BLaER1 treated with 17β-estradiol and CSF1 and Interleukin-3, amounts not matched to agents 10 nM and 100 nM (cell line): Measurements from ENCODE around the gene CELF6.

Experiments
- H3K27ac ChIP-seq, 11 experiments: shearing (Covaris generic); formaldehyde crosslinking; 2 replicates each; pipeline ENCODE4 v1.8.1; 2022
- H3K27me3 ChIP-seq, 11 experiments: shearing (Covaris generic); formaldehyde crosslinking; 2 replicates each; pipeline ENCODE4 v1.8.1; 2022
- H3K36me3 ChIP-seq, 11 experiments: shearing (Covaris generic); formaldehyde crosslinking; 2 replicates each; pipeline ENCODE4 v1.8.1; 2022
- H3K4me1 ChIP-seq, 10 experiments: shearing (Covaris generic); formaldehyde crosslinking; 2 replicates each; pipeline ENCODE4 v1.8.1; 2022
- H3K4me2 ChIP-seq, 11 experiments: shearing (Covaris generic); formaldehyde crosslinking; 2 replicates each; pipeline ENCODE4 v1.8.1; 2022
- H3K4me3 ChIP-seq, 10 experiments: shearing (Covaris generic); formaldehyde crosslinking; 2 replicates each; pipeline ENCODE4 v1.8.1; 2022
- H3K9ac ChIP-seq, 11 experiments: shearing (Covaris generic); formaldehyde crosslinking; 2 replicates each; pipeline ENCODE4 v1.8.1; 2022
- H3K9me3 ChIP-seq, 11 experiments: shearing (Covaris generic); formaldehyde crosslinking; replicated peaks in 1 of 11; 2 replicates each; pipeline ENCODE4 v1.8.1; 2022
- H4K20me1 ChIP-seq, 11 experiments: shearing (Covaris generic); formaldehyde crosslinking; 2 replicates each; pipeline ENCODE4 v1.8.1; 2022
- Cebpa-rat ChIP-seq, 11 experiments: shearing (Covaris generic); IDR thresholded peaks; 2 replicates each; pipeline ENCODE4 v1.8.1; 2022

The CELF6 gene

DNA sequence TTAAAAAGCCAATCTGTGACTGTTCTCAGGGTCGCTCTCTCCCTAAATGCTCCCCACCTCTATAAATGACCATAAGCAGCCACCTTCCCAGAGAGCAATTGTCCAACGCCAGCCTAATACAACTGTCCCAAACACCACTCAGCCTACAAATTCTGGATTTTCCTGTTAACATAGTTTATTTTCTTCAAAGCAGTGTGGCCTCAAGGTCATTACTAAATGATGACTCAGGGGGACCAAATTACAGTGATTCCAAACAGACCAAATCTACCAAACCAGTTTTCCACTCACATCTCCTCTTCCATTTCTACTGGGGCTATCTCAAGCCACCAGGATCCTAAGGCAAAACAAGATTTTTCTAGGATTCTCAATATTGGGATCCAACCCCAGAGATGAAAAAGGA, 33.3 kb upstream of the CELF6 start:
- no peaks in the 10 kb centered on the region for H3K9me3 ChIP-seq
- H3K4me2 ChIP-seq: no peak overlapping the region
- peaks cover 0 to 27% (median 10%) of the 10 kb centered on the region in 10 experiments; a peak in 12 of 20 replicates for H3K4me1 ChIP-seq
- no peak for TF ChIP-seq Cebpa-rat (IDR thresholded peaks at IDR 0.05)
- peaks cover 95 to 100% (median 99%) of the 10 kb centered on the region in 11 experiments for H3K36me3 ChIP-seq
- H4K20me1 ChIP-seq: peaks cover 17 to 98% (median 37%) of the 10 kb centered on the region in 11 experiments; a peak in 21 of 22 replicates
- no peaks in the 10 kb centered on the region for H3K27me3 ChIP-seq
- H3K4me3 ChIP-seq: no peak overlapping the region
- H3K27ac ChIP-seq: no peak overlapping the region
- no peak overlapping the region for H3K9ac ChIP-seq

GRCh38 chr15:72345806-72346205, 25.8 kb upstream of the CELF6 start:
- no peak for TF ChIP-seq Cebpa-rat (IDR thresholded peaks at IDR 0.05)
- H3K9ac ChIP-seq: 0 out of 22 replicates have a peak overlapping the region, but pooled peaks of 1 of the 11 experiments have one; percentile 8
- peaks cover 0 to 8% (median 0%) of the 10 kb centered on the region in 10 experiments; a peak in 2 of 20 replicates for H3K4me1 ChIP-seq
- H4K20me1 ChIP-seq: peaks cover 0 to 90% (median 1%) of the 10 kb centered on the region in 11 experiments; a peak in 9 of 22 replicates
- no peak overlapping the region for H3K27ac ChIP-seq
- H3K27me3 ChIP-seq: no peaks in the 10 kb centered on the region
- peaks cover 88 to 100% (median 95%) of the 10 kb centered on the region in 11 experiments for H3K36me3 ChIP-seq
- no peak overlapping the region for H3K4me2 ChIP-seq
- H3K4me3 ChIP-seq: no peak overlapping the region
- no peaks in the 10 kb centered on the region for H3K9me3 ChIP-seq

DNA sequence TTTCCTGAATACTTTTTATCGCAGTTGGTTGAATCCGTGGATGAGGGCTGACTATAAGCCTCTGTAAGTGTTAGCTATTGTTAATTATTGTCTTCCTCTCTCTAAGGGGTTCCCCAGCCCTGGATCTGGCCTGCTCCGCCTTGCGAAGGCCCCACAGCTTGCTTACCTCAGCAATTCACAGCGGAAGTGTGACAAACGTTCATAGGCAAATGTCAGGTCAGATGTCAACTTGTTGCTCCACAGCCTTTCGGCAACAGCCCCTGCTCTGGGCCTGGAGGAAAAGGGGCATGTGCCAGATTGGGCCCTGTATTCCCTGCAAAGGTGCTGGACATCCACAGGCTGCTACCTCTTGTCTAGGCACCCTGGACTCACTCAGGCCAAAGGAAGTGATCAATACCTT, 25.3 kb upstream of the CELF6 start:
- H3K4me1 ChIP-seq: peaks cover 0 to 14% (median 0%) of the 10 kb centered on the region in 10 experiments; a peak in 4 of 20 replicates
- no peak overlapping the region for H3K4me3 ChIP-seq
- no peaks in the 10 kb centered on the region for H3K9me3 ChIP-seq
- no peak overlapping the region for H3K27ac ChIP-seq
- H3K4me2 ChIP-seq: no peak overlapping the region
- H4K20me1 ChIP-seq: peaks cover 0 to 89% (median 0%) of the 10 kb centered on the region in 11 experiments; a peak in 9 of 22 replicates
- TF ChIP-seq Cebpa-rat (IDR thresholded peaks at IDR 0.05): no peak
- H3K36me3 ChIP-seq: peaks cover 83 to 100% (median 91%) of the 10 kb centered on the region in 11 experiments
- no peaks in the 10 kb centered on the region for H3K27me3 ChIP-seq
- 0 out of 22 replicates have a peak overlapping the region, but pooled peaks of 1 of the 11 experiments have one; percentile 8 for H3K9ac ChIP-seq

DNA sequence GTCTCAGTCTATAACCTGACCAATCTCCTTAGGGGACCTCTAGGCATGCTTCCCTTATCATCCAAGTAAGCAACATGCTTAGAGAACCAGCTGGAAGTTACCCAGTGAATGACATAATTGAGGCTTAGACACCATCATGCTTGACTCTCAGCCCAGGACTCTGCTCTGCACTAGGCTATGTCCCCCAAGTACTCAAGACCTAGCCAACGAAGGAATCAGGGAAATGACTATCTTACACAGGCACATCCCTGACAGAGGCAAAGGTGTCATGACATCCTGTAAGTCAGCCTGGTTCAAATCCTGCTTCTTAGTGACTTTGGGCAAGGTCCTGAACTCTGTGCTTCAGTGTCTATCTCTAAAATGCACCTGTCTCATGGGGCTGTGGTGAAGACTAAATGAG, 24.6 kb upstream of the CELF6 start:
- Histone ChIP-seq H3K4me3 (no peak overlapping the region), H3K4me1 (peaks cover 0 to 20% (median 0%) of the 10 kb centered on the region in 10 experiments; a peak in 5 of 20 replicates), H3K36me3 (peaks cover 78 to 100% (median 85%) of the 10 kb centered on the region in 11 experiments), H3K9ac (no peak overlapping the region), H3K4me2 (no peak overlapping the region), H4K20me1 (peaks cover 0 to 90% (median 0%) of the 10 kb centered on the region in 11 experiments; a peak in 9 of 22 replicates), H3K9me3 (no peaks in the 10 kb centered on the region), H3K27me3 (no peaks in the 10 kb centered on the region), H3K27ac (no peak overlapping the region)
- no peak for TF ChIP-seq Cebpa-rat (IDR thresholded peaks at IDR 0.05)

- Histone ChIP-seq H3K9me3 (no peaks in the 10 kb centered on the region), H3K4me3 (no peak overlapping the region), H3K4me2 (no peak overlapping the region), H4K20me1 (peaks cover 0 to 81% (median 0%) of the 10 kb centered on the region in 11 experiments; a peak in 9 of 22 replicates), H3K36me3 (peaks cover 72 to 100% (median 80%) of the 10 kb centered on the region in 11 experiments), H3K27ac (no peak overlapping the region), H3K27me3 (no peaks in the 10 kb centered on the region), H3K4me1 (peaks cover 0 to 28% (median 0%) of the 10 kb centered on the region in 10 experiments; a peak in 4 of 20 replicates), H3K9ac (no peak overlapping the region)
- no peak for TF ChIP-seq Cebpa-rat (IDR thresholded peaks at IDR 0.05)
Observed at GRCh38 chr15:72342385-72342784, 22.4 kb upstream of the CELF6 start.

DNA sequence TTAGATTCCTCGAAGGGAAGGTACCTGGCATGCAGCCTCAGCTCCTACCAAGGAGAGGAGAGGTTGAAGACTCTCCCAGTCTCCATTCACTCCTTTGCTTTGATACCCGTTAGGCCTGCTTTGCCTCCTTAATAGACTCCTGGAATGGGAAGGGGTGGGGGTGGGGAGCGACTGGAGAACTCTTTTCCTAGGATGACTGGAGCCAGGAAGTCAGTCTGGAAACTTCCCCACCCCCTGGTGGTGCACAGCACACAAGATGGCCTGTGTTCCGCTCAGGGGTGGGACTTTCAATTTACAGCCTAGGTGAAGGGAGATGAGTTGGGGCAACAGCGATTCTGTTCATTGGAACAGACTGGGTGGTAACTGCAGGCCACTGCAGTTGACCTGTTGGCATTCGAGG, 21.4 kb upstream of the CELF6 start:
- Histone ChIP-seq H3K27me3 (no peaks in the 10 kb centered on the region), H3K4me2 (no peak overlapping the region), H3K4me1 (peaks cover 0 to 28% (median 0%) of the 10 kb centered on the region in 10 experiments; a peak in 4 of 20 replicates), H3K27ac (no peak overlapping the region), H3K9ac (no peak overlapping the region), H3K9me3 (no peaks in the 10 kb centered on the region), H4K20me1 (peaks cover 0 to 70% (median 0%) of the 10 kb centered on the region in 11 experiments; a peak in 9 of 22 replicates), H3K4me3 (no peak overlapping the region), H3K36me3 (peaks cover 70 to 100% (median 80%) of the 10 kb centered on the region in 11 experiments)
- TF ChIP-seq Cebpa-rat (IDR thresholded peaks at IDR 0.05): no peak

DNA sequence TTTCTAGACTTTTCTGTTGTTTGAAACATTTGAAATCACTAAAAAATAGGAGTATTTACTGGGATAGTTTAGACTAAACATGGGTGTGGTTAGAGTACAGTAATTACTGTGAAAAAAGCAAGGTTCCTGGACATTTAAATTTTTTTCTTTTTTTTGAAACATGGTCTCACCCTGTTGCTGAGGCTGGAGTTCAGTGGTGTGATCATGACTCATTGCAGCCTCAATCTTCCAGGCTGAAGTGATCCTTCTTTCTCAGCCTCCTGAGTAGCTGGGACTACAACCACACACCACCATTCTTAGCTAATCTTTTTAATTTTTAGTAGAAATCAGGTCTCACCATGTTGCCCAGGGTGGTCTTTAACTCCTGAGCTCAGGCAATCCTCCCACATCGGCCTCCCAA, 20.4 kb upstream of the CELF6 start:
- Histone ChIP-seq H3K27me3 (no peaks in the 10 kb centered on the region), H3K9me3 (peaks cover 0 to 5% (median under 1%) of the 10 kb centered on the region in 11 experiments; a peak in 11 of 22 replicates), H3K4me2 (peak overlapping the region in 2 of 11 experiments; percentile 18 to 24; a peak in 1 of 22 replicates), H4K20me1 (peaks cover 0 to 61% (median 0%) of the 10 kb centered on the region in 11 experiments; a peak in 9 of 22 replicates), H3K36me3 (peaks cover 60 to 95% (median 71%) of the 10 kb centered on the region in 11 experiments), H3K9ac (no peak overlapping the region; a peak in 1 of 22 replicates), H3K4me1 (peaks cover 0 to 28% (median 0%) of the 10 kb centered on the region in 10 experiments; a peak in 4 of 20 replicates), H3K27ac (peak overlapping the region in 3 of 11 experiments; percentile 0 to 39 (median 36); a peak in 4 of 22 replicates), H3K4me3 (no peak overlapping the region)
- no peak for TF ChIP-seq Cebpa-rat (IDR thresholded peaks at IDR 0.05)

GRCh38 chr15:72339777-72340177, 19.8 kb upstream of the CELF6 start:
- Histone ChIP-seq H3K4me3 (no peak overlapping the region), H3K36me3 (peaks cover 60 to 89% (median 71%) of the 10 kb centered on the region in 11 experiments), H3K27ac (peak overlapping the region in 2 of 11 experiments; percentile 36 to 39; a peak in 5 of 22 replicates), H3K27me3 (no peaks in the 10 kb centered on the region), H3K9me3 (peaks cover 0 to 11% (median 5%) of the 10 kb centered on the region in 11 experiments; a peak in 12 of 22 replicates), H3K4me2 (peak overlapping the region in 2 of 11 experiments; percentile 18 to 24; a peak in 1 of 22 replicates), H4K20me1 (peaks cover 0 to 56% (median 0%) of the 10 kb centered on the region in 11 experiments; a peak in 7 of 22 replicates), H3K9ac (no peak overlapping the region; a peak in 1 of 22 replicates), H3K4me1 (peaks cover 0 to 28% (median 0%) of the 10 kb centered on the region in 10 experiments; a peak in 4 of 20 replicates)
- no peak for TF ChIP-seq Cebpa-rat (IDR thresholded peaks at IDR 0.05)

DNA sequence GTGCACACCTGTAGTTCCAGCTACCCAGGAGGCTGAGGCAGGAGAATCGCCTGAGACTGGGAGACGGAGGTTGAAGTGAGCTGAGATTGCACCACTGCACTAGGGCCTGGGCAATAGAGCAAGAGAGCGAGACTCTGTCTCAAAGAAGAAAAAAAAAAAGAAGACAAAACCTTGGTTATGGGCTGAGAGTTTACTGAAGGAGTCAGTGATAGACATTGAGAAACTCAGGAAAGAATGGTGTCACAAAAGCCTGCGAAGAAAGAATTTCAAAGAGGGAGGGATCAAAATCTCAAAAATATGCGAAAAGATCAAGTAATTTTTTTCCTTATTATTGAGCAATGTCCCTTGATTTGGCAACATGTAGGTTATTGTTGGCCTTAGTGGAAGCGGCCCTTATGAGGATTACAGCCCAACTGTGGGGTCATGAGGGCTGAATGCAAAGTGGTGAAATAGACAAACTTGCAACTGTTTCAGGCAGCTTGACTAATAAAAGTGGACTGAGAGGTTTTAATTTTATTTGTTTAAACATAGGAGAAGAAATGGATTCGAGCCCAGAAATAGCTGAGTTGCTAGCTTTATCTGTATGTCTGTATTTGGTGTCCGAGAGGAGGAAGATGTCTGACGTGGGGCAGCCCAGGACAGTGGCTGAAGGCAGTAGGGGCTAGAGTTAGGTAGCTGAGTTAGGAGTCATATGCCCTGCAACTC, 18.8 kb upstream of the CELF6 start:
- Histone ChIP-seq H4K20me1 (peaks cover 0 to 46% (median 0%) of the 10 kb centered on the region in 11 experiments; a peak in 6 of 22 replicates), H3K27me3 (no peaks in the 10 kb centered on the region), H3K36me3 (peaks cover 54 to 85% (median 66%) of the 10 kb centered on the region in 11 experiments), H3K4me1 (peaks cover 0 to 28% (median 0%) of the 10 kb centered on the region in 10 experiments; a peak in 4 of 20 replicates), H3K4me2 (peak overlapping the region in 1 of 11 experiments; percentile 24; a peak in 1 of 22 replicates), H3K9me3 (peaks cover 0 to 12% (median 5%) of the 10 kb centered on the region in 11 experiments; a peak in 12 of 22 replicates), H3K4me3 (no peak overlapping the region), H3K27ac (peak overlapping the region in 2 of 11 experiments; percentile 13 to 24; a peak in 2 of 22 replicates), H3K9ac (no peak overlapping the region)
- 0 out of 22 replicates have a peak, but pooled peaks of 1 of the 11 experiments have one; percentile 26 for TF ChIP-seq Cebpa-rat (IDR thresholded peaks at IDR 0.05)
